ENCODE measurements around the gene GTF2F1.

DNA sequence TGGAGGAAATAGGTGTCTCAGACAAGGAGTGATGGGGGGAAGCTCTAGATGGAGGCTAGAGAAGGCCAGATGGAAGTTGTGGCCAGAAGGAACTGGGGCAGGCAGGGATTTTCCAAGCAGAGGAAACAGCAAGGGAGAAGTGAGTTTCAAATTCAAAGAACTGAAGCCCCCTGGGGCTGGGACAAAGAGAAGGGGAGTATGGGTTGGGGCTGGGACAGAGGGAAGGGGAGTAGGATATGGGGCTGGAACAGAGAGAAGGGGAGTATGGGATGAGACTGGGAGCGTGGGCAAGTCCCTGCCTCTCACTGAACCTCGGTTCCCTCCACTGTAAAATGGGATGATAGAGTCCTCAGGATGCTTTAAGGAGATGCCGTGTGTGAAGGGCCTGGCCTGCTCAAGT lies 1.9 kb upstream of the GTF2F1 start:
- TF ChIP-seq, protein P1, sequence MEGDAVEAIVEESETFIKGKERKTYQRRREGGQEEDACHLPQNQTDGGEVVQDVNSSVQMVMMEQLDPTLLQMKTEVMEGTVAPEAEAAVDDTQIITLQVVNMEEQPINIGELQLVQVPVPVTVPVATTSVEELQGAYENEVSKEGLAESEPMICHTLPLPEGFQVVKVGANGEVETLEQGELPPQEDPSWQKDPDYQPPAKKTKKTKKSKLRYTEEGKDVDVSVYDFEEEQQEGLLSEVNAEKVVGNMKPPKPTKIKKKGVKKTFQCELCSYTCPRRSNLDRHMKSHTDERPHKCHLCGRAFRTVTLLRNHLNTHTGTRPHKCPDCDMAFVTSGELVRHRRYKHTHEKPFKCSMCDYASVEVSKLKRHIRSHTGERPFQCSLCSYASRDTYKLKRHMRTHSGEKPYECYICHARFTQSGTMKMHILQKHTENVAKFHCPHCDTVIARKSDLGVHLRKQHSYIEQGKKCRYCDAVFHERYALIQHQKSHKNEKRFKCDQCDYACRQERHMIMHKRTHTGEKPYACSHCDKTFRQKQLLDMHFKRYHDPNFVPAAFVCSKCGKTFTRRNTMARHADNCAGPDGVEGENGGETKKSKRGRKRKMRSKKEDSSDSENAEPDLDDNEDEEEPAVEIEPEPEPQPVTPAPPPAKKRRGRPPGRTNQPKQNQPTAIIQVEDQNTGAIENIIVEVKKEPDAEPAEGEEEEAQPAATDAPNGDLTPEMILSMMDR (IDR thresholded peaks at IDR 0.05), result no peak
- TF ChIP-seq POLR2A (IDR thresholded peaks at IDR 0.05), result no peak

All from right lobe of liver (tissue), 4 donors.